Measurements from ENCODE around the gene HMGXB3. TPM values are rescaled to one million over a fixed set of nuclear protein-coding genes. Genes with fewer than 3 reads are reported as not detected.

Gene HMGXB3
- total and polyA plus RNA-seq, 11 donors: 10.7 to 25.9 (median 17.5) TPM

GRCh38 chr5:150101023-150101422 lies 100.5 kb downstream of the HMGXB3 start:
- Histone ChIP-seq H3K9me3 (no peaks in the 10 kb centered on the region), H3K27me3 (no peaks in the 10 kb centered on the region), H3K4me3 (no peak overlapping the region), H3K36me3 (no peaks in the 10 kb centered on the region), H3K27ac (no peak overlapping the region), H3K4me1 (peaks cover 0 to 19% (median 0%) of the 10 kb centered on the region in 12 donors)
- ATAC-seq: no peak
- TF ChIP-seq CTCF (IDR thresholded peaks at IDR 0.05) (no peak), POLR2A (IDR thresholded peaks at IDR 0.05) (no peak)
- DNase-seq: no peak
- intact Hi-C loops (cut with DNase I): no loop called here
- 85 to 89% (median 86%) methylated on average over 6 of the region's 6 CpGs for WGBS, 4 donors

Other genes starting within 250 kb of the HMGXB3 start
- gene PDE6A, start 55.9 kb upstream of the HMGXB3 start, total RNA-seq: under 1 TPM in 8 of 9 donors, not detected in 1; 0.08 to 0.35 (median 0.13) TPM
- gene PDE6A, start 55.9 kb upstream of the HMGXB3 start, polyA plus RNA-seq: under 1 TPM; 0.04 to 0.08 TPM
- gene SLC26A2, start 40.0 kb upstream of the HMGXB3 start, total RNA-seq: 10 to 100 TPM in 1 of 9 donors, 1 to 10 TPM in 8; 3.5 to 14.7 (median 6.8) TPM
- 10 to 100 TPM in 1 of 2 donors, 1 to 10 TPM in 1; 1.5 to 22.1 TPM for gene SLC26A2, start 40.0 kb upstream of the HMGXB3 start, polyA plus RNA-seq
- gene TIGD6, start 85 bp upstream of the HMGXB3 start, total RNA-seq: 1 to 10 TPM; 1.3 to 4.3 (median 2.6) TPM
- gene TIGD6, start 85 bp upstream of the HMGXB3 start, polyA plus RNA-seq: 1 to 10 TPM; 2.3 to 3.0 TPM
- 100 to 1,000 TPM in 1 of 9 donors, 10 to 100 TPM in 6, 1 to 10 TPM in 2; 5.8 to 143 (median 12.0) TPM for gene CSF1R, start 85.8 kb downstream of the HMGXB3 start, total RNA-seq
- 1 to 10 TPM; 5.0 to 5.6 TPM for gene CSF1R, start 85.8 kb downstream of the HMGXB3 start, polyA plus RNA-seq
- gene PDGFRB, start 155.1 kb downstream of the HMGXB3 start, total RNA-seq: 100 to 1,000 TPM in 3 of 9 donors, 10 to 100 TPM in 6; 28.3 to 112 (median 45.6) TPM
- gene PDGFRB, start 155.1 kb downstream of the HMGXB3 start, polyA plus RNA-seq: 10 to 100 TPM; 27.6 to 53.1 TPM
- under 1 TPM in 2 of 9 donors, not detected in 7; 0.29 TPM for gene CDX1, start 166.0 kb downstream of the HMGXB3 start, total RNA-seq
- under 1 TPM in 1 of 2 donors, not detected in 1; 0.17 TPM for gene CDX1, start 166.0 kb downstream of the HMGXB3 start, polyA plus RNA-seq
- not detected for gene SLC6A7, start 189.3 kb downstream of the HMGXB3 start, total RNA-seq
- not detected for gene SLC6A7, start 189.3 kb downstream of the HMGXB3 start, polyA plus RNA-seq

Data from heart left ventricle (tissue), 16 donors.